ENCODE results near the gene SETDB1.
A peak's percentile ranks its signal among the peaks of the same experiment; 100 is the strongest.

The SETDB1 gene

GRCh38 chr1:150976879-150977694 is 50.9 kb downstream of the SETDB1 start:
- DNase-seq = peak; percentile 51

- peak; percentile 87 for DNase-seq
Measured at GRCh38 chr1:150979092-150980056, 53.2 kb downstream of the SETDB1 start.

- no peak for DNase-seq
Measured at GRCh38 chr1:150981177-150981804, 55.1 kb downstream of the SETDB1 start.

GRCh38 chr1:150981805-150982712 is 55.9 kb downstream of the SETDB1 start, which contains the start of gene ANXA9:
ANXA9 (plus strand) TSS chr1:150982292; CDS start chr1:150983106, 814 bp downstream.
- DNase-seq = no peak

- no peak for DNase-seq
Measured at GRCh38 chr1:150985179-150985825, 59.1 kb downstream of the SETDB1 start.

GRCh38 chr1:150987924-150988323 is 61.8 kb downstream of the SETDB1 start:
- DNase-seq = no peak

- no peak for DNase-seq
Measured at GRCh38 chr1:150992626-150993025, 66.5 kb downstream of the SETDB1 start.

- no peak for DNase-seq
Measured at GRCh38 chr1:150994248-150994647, 68.1 kb downstream of the SETDB1 start.

GRCh38 chr1:150995460-150995859 is 69.3 kb downstream of the SETDB1 start:
- DNase-seq = no peak

- DNase-seq = no peak
Measured at GRCh38 chr1:150995896-150996295, 69.7 kb downstream of the SETDB1 start.

- DNase-seq = no peak
Measured at GRCh38 chr1:150997126-150997872, 71.1 kb downstream of the SETDB1 start.

GRCh38 chr1:150997949-150998348 is 71.8 kb downstream of the SETDB1 start:
- DNase-seq = no peak

- DNase-seq = no peak
Measured at GRCh38 chr1:150999051-150999674, 73.0 kb downstream of the SETDB1 start.

- DNase-seq = no peak
Measured at GRCh38 chr1:150999926-151000325, 73.8 kb downstream of the SETDB1 start.

GRCh38 chr1:151000408-151000807 is 74.2 kb downstream of the SETDB1 start:
- DNase-seq = no peak

GRCh38 chr1:151001602-151002001 is 75.4 kb downstream of the SETDB1 start:
- no peak for DNase-seq

GRCh38 chr1:151002051-151002450 is 75.9 kb downstream of the SETDB1 start:
- DNase-seq = no peak

- no peak for DNase-seq
Measured at GRCh38 chr1:151002611-151003010, 76.4 kb downstream of the SETDB1 start.

GRCh38 chr1:151003180-151003579 is 77.0 kb downstream of the SETDB1 start:
- DNase-seq = peak; percentile 8

- DNase-seq = no peak
Measured at GRCh38 chr1:151005729-151006319, 79.7 kb downstream of the SETDB1 start.
